Loucy (cell line): ENCODE data around the gene BGN.

ENCODE experiments used
- CTCF ChIP-seq: fragments of 200-600 bp; sonication (generic); conservative IDR thresholded peaks from 2 replicates; pipeline ENCODE4 v1.5.1; 2014; ENCODE audit warnings: mild to moderate bottlenecking, antibody characterized with exemption, low read length
- EZH2phosphoT487 ChIP-seq: fragments of 200-600 bp; IDR thresholded peaks from 2 replicates; pipeline ENCODE4 v1.6.1; 2018; ENCODE audit warnings: antibody characterized with exemption, mild to moderate bottlenecking, moderate library complexity, borderline replicate concordance

- TF ChIP-seq CTCF: no peak
- no peak for TF ChIP-seq EZH2phosphoT487
Measured at GRCh38 chrX:153500676-153501280, 6.0 kb downstream of the BGN start.
